Measurements from ENCODE around the gene HTR5A. TPM values are rescaled to one million over a fixed set of nuclear protein-coding genes. Genes with fewer than 3 reads are reported as not detected.
A peak's percentile ranks its signal among the peaks of the same experiment; 100 is the strongest.

The HTR5A gene
- total and polyA plus RNA-seq, 5 donors from 2014 or later, result not detected

- peaks cover 10% of the 10 kb centered on the region for H3K27me3 Mint-ChIP-seq
These were observed 5.9 kb upstream of the HTR5A start for GRCh38 chr7:155064186-155064585.

GRCh38 chr7:155066417-155066950 is 3.6 kb upstream of the HTR5A start:
- H3K36me3 Mint-ChIP-seq, result no peaks in the 10 kb centered on the region
- no peaks in the 10 kb centered on the region for H3K4me1 Mint-ChIP-seq
- no peak overlapping the region for H3K4me3 Mint-ChIP-seq
- ATAC-seq (ENCODE audit: low read depth in 2 of 2) (no peak), DNase-seq (no peak)
- no peaks in the 10 kb centered on the region for H3K36me3 ChIP-seq (ENCODE audit: control insufficient read depth, insufficient read depth, low read length)
- peaks cover 0 to 4% (median 0%) of the 10 kb centered on the region in 7 donors for H3K9me3 Mint-ChIP-seq
- H3K27ac ChIP-seq (ENCODE audit: insufficient read depth, low read length, poor library complexity, severe bottlenecking), result no peak overlapping the region
- no peaks in the 10 kb centered on the region for H3K4me1 ChIP-seq (ENCODE audit: control insufficient read depth, insufficient read depth, low read length, poor library complexity, severe bottlenecking)
- no peaks in the 10 kb centered on the region for H3K9me3 ChIP-seq (ENCODE audit: control insufficient read depth in 2 of 2, low read length in 2 of 2)
- peaks cover 10% of the 10 kb centered on the region for H3K27me3 Mint-ChIP-seq
- H3K27ac Mint-ChIP-seq, result no peak overlapping the region
- peaks cover 2% of the 10 kb centered on the region for H3K27me3 ChIP-seq (ENCODE audit: control insufficient read depth, insufficient read depth, low read length)
- H3K4me3 ChIP-seq (ENCODE audit: low read depth, low read length), result no peak overlapping the region

More at GRCh38 chr7:155064186-155064585, 5.9 kb upstream of the HTR5A start:
- H3K36me3 Mint-ChIP-seq, result no peaks in the 10 kb centered on the region
- no peak for ATAC-seq (ENCODE audit: low read depth in 2 of 2)
- no peak overlapping the region for H3K4me3 ChIP-seq (ENCODE audit: low read depth, low read length)
- DNase-seq, result no peak
- no peak overlapping the region for H3K27ac Mint-ChIP-seq
- H3K4me1 Mint-ChIP-seq, result no peaks in the 10 kb centered on the region
- H3K27ac ChIP-seq (ENCODE audit: insufficient read depth, low read length, poor library complexity, severe bottlenecking), result no peak overlapping the region
- H3K4me3 Mint-ChIP-seq, result no peak overlapping the region
- H3K9me3 ChIP-seq (ENCODE audit: control insufficient read depth in 2 of 2, low read length in 2 of 2), result no peaks in the 10 kb centered on the region
- H3K36me3 ChIP-seq (ENCODE audit: control insufficient read depth, insufficient read depth, low read length), result no peaks in the 10 kb centered on the region
- H3K27me3 ChIP-seq (ENCODE audit: control insufficient read depth, insufficient read depth, low read length), result peaks cover 2% of the 10 kb centered on the region
- H3K9me3 Mint-ChIP-seq, result peaks cover 0 to 4% (median 0%) of the 10 kb centered on the region in 7 donors
- H3K4me1 ChIP-seq (ENCODE audit: control insufficient read depth, insufficient read depth, low read length, poor library complexity, severe bottlenecking), result no peaks in the 10 kb centered on the region

GRCh38 chr7:155071121-155071651 is 1.1 kb downstream of the HTR5A start:
- H3K9me3 ChIP-seq (ENCODE audit: control insufficient read depth in 2 of 2, low read length in 2 of 2), result no peaks in the 10 kb centered on the region
- ATAC-seq (ENCODE audit: low read depth in 2 of 2) (no peak), DNase-seq (no peak)
- Mint-ChIP-seq H3K4me3 (no peak overlapping the region), H3K36me3 (no peaks in the 10 kb centered on the region), H3K27me3 (peaks cover 43% of the 10 kb centered on the region), H3K27ac (no peak overlapping the region), H3K4me1 (no peaks in the 10 kb centered on the region), H3K9me3 (peaks cover 0 to 4% (median 0%) of the 10 kb centered on the region in 7 donors)
- no peaks in the 10 kb centered on the region for H3K36me3 ChIP-seq (ENCODE audit: control insufficient read depth, insufficient read depth, low read length)
- peaks cover 15% of the 10 kb centered on the region for H3K27me3 ChIP-seq (ENCODE audit: control insufficient read depth, insufficient read depth, low read length)
- H3K4me1 ChIP-seq (ENCODE audit: control insufficient read depth, insufficient read depth, low read length, poor library complexity, severe bottlenecking), result no peaks in the 10 kb centered on the region
- H3K4me3 ChIP-seq (ENCODE audit: low read depth, low read length), result no peak overlapping the region
- no peak overlapping the region for H3K27ac ChIP-seq (ENCODE audit: insufficient read depth, low read length, poor library complexity, severe bottlenecking)

GRCh38 chr7:155071916-155072571 is 1.9 kb downstream of the HTR5A start:
- no peak overlapping the region for H3K27ac Mint-ChIP-seq

GRCh38 chr7:155073922-155074321 is 3.8 kb downstream of the HTR5A start:
- Mint-ChIP-seq H3K27ac (no peak overlapping the region), H3K9me3 (peaks cover 0 to 3% (median 0%) of the 10 kb centered on the region in 7 donors), H3K4me1 (no peaks in the 10 kb centered on the region), H3K27me3 (peaks cover 42% of the 10 kb centered on the region), H3K4me3 (no peak overlapping the region), H3K36me3 (no peaks in the 10 kb centered on the region)
- ATAC-seq (ENCODE audit: low read depth in 2 of 2) (no peak), DNase-seq (no peak)
- no peaks in the 10 kb centered on the region for H3K9me3 ChIP-seq (ENCODE audit: control insufficient read depth in 2 of 2, low read length in 2 of 2)
- H3K4me3 ChIP-seq (ENCODE audit: low read depth, low read length), result no peak overlapping the region
- H3K27me3 ChIP-seq (ENCODE audit: control insufficient read depth, insufficient read depth, low read length), result peaks cover 15% of the 10 kb centered on the region
- no peaks in the 10 kb centered on the region for H3K4me1 ChIP-seq (ENCODE audit: control insufficient read depth, insufficient read depth, low read length, poor library complexity, severe bottlenecking)
- no peak overlapping the region for H3K27ac ChIP-seq (ENCODE audit: insufficient read depth, low read length, poor library complexity, severe bottlenecking)
- H3K36me3 ChIP-seq (ENCODE audit: control insufficient read depth, insufficient read depth, low read length), result no peaks in the 10 kb centered on the region

More at GRCh38 chr7:155071916-155072571, 1.9 kb downstream of the HTR5A start:
- no peaks in the 10 kb centered on the region for H3K4me1 ChIP-seq (ENCODE audit: control insufficient read depth, insufficient read depth, low read length, poor library complexity, severe bottlenecking)
- H3K4me3 Mint-ChIP-seq, result no peak overlapping the region
- H3K27me3 Mint-ChIP-seq, result peaks cover 44% of the 10 kb centered on the region
- no peak overlapping the region for H3K27ac ChIP-seq (ENCODE audit: insufficient read depth, low read length, poor library complexity, severe bottlenecking)
- ATAC-seq (ENCODE audit: low read depth in 2 of 2), result no peak
- no peaks in the 10 kb centered on the region for H3K36me3 ChIP-seq (ENCODE audit: control insufficient read depth, insufficient read depth, low read length)
- H3K36me3 Mint-ChIP-seq, result no peaks in the 10 kb centered on the region
- no peaks in the 10 kb centered on the region for H3K4me1 Mint-ChIP-seq
- no peaks in the 10 kb centered on the region for H3K9me3 ChIP-seq (ENCODE audit: control insufficient read depth in 2 of 2, low read length in 2 of 2)
- H3K9me3 Mint-ChIP-seq, result peaks cover 0 to 4% (median 0%) of the 10 kb centered on the region in 7 donors
- peaks cover 15% of the 10 kb centered on the region for H3K27me3 ChIP-seq (ENCODE audit: control insufficient read depth, insufficient read depth, low read length)
- H3K4me3 ChIP-seq (ENCODE audit: low read depth, low read length), result no peak overlapping the region
- DNase-seq, result no peak

GRCh38 chr7:155084021-155084420 is 13.9 kb downstream of the HTR5A start:
- Mint-ChIP-seq H3K36me3 (no peaks in the 10 kb centered on the region), H3K9me3 (peaks cover 0 to 1% (median 0%) of the 10 kb centered on the region in 7 donors), H3K27ac (no peak overlapping the region), H3K4me3 (no peak overlapping the region), H3K4me1 (peaks cover 0 to 23% (median 3%) of the 10 kb centered on the region in 4 donors), H3K27me3 (peaks cover 7% of the 10 kb centered on the region)
- Histone ChIP-seq H3K4me1 (ENCODE audit: control insufficient read depth, insufficient read depth, low read length, poor library complexity, severe bottlenecking) (no peaks in the 10 kb centered on the region), H3K27me3 (ENCODE audit: control insufficient read depth, insufficient read depth, low read length) (peaks cover 9% of the 10 kb centered on the region), H3K4me3 (ENCODE audit: low read depth, low read length) (no peak overlapping the region), H3K9me3 (ENCODE audit: control insufficient read depth in 2 of 2, low read length in 2 of 2) (no peaks in the 10 kb centered on the region), H3K36me3 (ENCODE audit: control insufficient read depth, insufficient read depth, low read length) (no peaks in the 10 kb centered on the region), H3K27ac (ENCODE audit: insufficient read depth, low read length, poor library complexity, severe bottlenecking) (no peak overlapping the region)
- no peak for ATAC-seq (ENCODE audit: low read depth in 2 of 2)
- no peak for DNase-seq

GRCh38 chr7:155084969-155085368 is 14.8 kb downstream of the HTR5A start:
- peaks cover 5% of the 10 kb centered on the region for H3K27me3 ChIP-seq (ENCODE audit: control insufficient read depth, insufficient read depth, low read length)
- peaks cover 0 to 23% (median 3%) of the 10 kb centered on the region in 4 donors for H3K4me1 Mint-ChIP-seq
- H3K4me3 Mint-ChIP-seq, result peak overlapping the region in 1 of 4 donors; percentile 28
- H3K27me3 Mint-ChIP-seq, result peaks cover 6% of the 10 kb centered on the region
- H3K36me3 ChIP-seq (ENCODE audit: control insufficient read depth, insufficient read depth, low read length), result no peaks in the 10 kb centered on the region
- H3K9me3 Mint-ChIP-seq, result peaks cover 0 to 1% (median 0%) of the 10 kb centered on the region in 7 donors
- H3K4me1 ChIP-seq (ENCODE audit: control insufficient read depth, insufficient read depth, low read length, poor library complexity, severe bottlenecking), result no peaks in the 10 kb centered on the region
- no peak overlapping the region for H3K27ac ChIP-seq (ENCODE audit: insufficient read depth, low read length, poor library complexity, severe bottlenecking)
- H3K9me3 ChIP-seq (ENCODE audit: control insufficient read depth in 2 of 2, low read length in 2 of 2), result no peaks in the 10 kb centered on the region
- H3K36me3 Mint-ChIP-seq, result no peaks in the 10 kb centered on the region
- no peak overlapping the region for H3K4me3 ChIP-seq (ENCODE audit: low read depth, low read length)
- DNase-seq (peak in 1 of 3 donors; percentile 59), ATAC-seq (ENCODE audit: low read depth in 2 of 2) (no peak)
- no peak overlapping the region for H3K27ac Mint-ChIP-seq

Data from CD4-positive, CD25-positive, alpha-beta regulatory T cell (primary cell).